MM.1S (cell line): Measurements from ENCODE around the gene PCCB.

Experiments used
- CTCF ChIP-seq: fragments of 300-600 bp; sonication (generic); IDR thresholded peaks from 2 replicates; pipeline ENCODE4 v1.5.1; 2016; ENCODE audit warnings: antibody characterized with exemption, low read length, mixed read lengths
- EZH2 ChIP-seq: fragments of 300-600 bp; sonication (generic); optimal IDR thresholded peaks from 2 replicates; pipeline ENCODE3; 2017; ENCODE audit warnings: low read depth, mild to moderate bottlenecking, antibody characterized with exemption, low read length, mixed read lengths
- EZH2phosphoT487 ChIP-seq: fragments of 300-600 bp; sonication (generic); IDR thresholded peaks from 2 replicates; pipeline ENCODE4 v1.6.1; 2018; ENCODE audit warnings: antibody characterized with exemption, low read length

- no peak for TF ChIP-seq CTCF
- no peak for TF ChIP-seq EZH2phosphoT487
- no peak for TF ChIP-seq EZH2
Measured at GRCh38 chr3:136239094-136239493, 11.0 kb upstream of the PCCB start.
